NCI-H2081 (cell line): ENCODE results near the gene ACTR1A.
"Not testable (repeated sequence)": the region's sequence is repeated elsewhere in the genome, so short reads cannot be mapped to it uniquely, and the experiment has no call there.

Experiments used
- DNase-seq, 2 experiments: peaks; one replicate each; lab custom pipeline; 2025; lab: John Stamatoyannopoulos, UW

ACTR1A gene

DNA sequence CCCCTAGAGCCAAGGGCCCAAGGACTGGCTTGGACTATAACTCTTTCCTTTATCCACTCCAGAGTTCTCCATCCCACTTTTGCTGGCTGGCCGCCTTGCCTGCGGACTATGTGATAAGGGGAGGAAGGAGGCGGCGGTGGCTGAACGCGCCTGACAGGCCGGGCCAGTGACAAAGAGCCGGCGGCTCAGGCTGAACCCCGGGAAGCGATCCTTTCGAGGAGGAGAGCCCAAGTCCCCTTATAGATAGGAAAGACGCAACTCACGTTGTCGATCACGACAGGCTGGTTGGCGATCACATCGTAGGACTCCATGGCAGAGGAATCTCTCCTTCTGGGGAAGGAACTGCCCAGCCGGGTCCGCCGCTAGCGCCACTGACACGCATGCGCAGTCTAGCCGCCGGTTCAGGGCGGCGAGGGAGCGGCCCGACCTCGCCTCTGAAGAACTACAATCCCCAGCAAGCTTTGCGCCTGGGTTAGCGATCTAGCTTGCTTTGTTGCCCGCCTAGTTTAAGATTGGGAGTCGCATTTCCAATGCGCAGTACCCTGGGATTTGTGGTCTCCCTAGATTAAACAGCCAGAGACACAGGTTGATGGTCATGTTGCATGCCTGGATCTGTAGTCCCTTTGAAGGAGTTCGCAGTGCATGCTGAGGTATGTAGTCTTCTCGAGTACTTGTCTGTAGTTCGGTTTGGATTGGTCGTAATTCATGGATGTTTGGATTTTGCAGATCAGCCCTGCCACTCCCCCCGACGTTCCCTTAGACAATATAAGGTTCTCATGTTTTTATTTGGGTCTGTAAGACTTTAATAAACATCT lies at the start of gene ACTR1A:
Gene ACTR1A, minus strand, starts transcription at position 376 of the 815 bp plus-strand sequence. Its CDS starts 65 bp downstream, at position 311.
- peak; percentile 86 to 96 for DNase-seq

DNA sequence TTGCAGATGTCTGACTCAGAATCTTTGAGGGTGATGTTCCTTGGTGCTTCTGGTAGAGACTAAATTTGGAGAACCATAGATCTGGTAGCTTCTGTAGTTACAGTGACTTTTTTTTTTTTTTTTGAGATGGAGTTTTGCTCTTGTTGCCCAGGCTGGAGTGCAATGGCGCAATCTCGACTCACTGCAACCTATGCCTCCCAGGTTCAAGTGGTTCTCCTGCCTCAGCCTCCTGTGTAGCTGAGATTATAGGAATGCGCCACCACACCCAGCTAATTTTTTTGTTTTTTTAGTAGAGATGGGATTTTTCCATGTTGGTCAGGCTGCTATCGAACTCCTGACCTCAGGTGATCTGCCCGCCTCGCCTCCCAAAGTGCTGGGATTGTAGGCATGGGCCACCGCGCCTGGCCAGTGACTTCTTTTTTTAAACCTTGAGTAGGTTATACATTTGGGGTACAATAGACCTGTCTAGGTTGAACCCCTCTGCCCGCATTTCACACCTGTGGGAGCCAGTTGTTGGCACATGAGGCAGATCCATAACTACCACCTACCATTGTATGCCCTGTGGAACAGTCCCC lies 48.2 kb upstream of the ACTR1A start:
- no peak for DNase-seq

DNA sequence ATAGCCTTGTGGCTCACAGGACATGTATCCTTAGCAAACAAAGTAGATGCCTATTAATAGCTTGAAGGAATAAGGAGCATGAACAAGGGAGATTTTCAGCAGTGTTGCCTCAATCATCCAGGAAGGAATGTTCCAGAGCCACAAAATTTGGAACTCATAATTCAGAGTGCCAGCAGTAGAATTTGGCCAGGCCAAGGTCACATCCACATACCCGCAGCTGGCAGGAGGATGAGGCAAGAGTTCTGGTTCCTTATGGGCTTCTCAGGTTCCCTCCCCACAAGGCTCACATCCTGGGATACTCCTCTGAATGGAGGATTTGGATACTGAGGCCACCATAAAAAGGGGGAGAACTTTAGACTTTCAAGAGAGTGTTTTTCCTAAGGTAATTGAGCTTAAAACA lies 47.0 kb upstream of the ACTR1A start:
- no peak for DNase-seq

DNA sequence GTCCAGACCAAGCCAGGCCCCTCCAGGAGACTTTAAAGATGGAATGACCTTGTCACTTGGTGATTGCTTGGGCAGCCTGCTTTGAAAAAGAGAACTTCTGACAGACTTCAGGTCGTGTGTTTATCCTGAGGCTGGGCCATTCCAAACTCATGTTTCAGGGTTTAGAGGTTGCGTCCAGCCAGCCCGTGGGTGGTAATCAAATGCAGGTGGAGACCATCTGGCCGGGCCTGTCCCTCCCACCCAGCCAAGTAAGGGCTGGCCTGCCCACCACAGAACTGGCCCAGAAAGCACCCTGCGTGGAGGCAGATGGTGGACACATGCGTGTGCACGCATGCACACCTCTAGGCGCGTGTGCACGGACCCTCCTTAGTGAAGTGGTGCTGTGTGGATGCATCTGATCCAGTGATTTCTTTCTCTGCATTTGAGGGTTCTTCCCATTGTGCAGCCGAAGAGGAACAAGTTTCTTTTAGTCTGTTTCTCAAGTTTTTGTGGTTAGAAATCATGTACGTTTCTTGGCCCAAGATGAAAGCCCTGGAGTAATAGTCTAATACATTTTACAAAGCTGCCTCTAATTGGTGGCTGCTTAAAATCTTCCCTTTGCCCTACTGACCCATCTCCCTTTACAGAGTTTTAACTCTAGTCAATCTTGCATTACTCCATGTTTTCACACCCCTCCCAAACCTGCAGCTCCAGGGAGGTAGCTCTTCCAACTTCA lies 44.3 kb upstream of the ACTR1A start:
- DNase-seq = no peak

DNA sequence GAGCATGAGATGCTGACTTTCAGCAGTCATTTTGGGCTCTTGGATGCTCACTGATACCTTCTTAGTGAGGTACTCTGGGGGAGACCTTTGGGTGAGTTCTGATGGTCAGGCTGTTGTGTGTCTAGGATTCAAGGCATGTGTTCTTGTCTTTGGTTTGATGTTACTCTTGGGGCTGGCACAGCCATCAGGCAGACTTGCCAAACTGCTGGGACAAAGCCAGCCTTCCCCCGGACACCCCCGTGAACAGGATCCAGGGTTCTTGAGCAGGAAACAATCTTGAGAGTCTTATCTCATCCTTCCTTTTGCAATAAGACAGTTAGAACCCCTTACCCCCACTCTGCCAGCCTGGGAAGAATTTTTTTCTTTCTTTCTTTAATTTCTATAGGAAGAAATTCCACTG lies 43.5 kb upstream of the ACTR1A start:
- DNase-seq = no peak

DNA sequence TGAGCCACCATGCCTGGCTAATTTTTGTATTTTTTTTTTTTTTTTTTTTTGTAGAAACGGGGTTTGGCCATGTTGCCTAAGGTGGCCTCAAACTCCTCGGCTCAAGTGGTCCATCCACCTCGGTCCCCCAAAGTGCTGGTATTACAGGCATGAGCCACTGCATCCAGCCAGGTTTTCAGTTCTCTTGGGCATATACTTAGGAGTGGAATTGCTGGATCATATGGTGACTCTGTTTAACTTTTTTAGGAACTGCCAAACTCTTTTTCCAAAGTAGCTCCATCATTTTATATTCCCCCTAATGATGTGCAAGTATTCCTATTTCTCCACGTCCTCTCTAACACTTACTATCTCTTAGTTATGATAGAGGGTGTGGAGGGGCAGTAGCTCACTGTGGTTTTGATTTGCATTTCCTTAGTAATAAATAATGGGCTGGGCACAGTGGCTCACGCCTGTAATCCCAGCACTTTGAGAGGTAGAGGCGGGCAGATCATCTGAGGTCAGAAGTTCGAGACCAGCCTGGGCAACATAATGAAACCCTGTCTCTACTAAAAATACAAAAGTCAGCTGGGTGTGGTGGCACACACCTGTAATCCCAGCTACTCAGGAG lies 42.9 kb upstream of the ACTR1A start:
- DNase-seq = no peak

DNA sequence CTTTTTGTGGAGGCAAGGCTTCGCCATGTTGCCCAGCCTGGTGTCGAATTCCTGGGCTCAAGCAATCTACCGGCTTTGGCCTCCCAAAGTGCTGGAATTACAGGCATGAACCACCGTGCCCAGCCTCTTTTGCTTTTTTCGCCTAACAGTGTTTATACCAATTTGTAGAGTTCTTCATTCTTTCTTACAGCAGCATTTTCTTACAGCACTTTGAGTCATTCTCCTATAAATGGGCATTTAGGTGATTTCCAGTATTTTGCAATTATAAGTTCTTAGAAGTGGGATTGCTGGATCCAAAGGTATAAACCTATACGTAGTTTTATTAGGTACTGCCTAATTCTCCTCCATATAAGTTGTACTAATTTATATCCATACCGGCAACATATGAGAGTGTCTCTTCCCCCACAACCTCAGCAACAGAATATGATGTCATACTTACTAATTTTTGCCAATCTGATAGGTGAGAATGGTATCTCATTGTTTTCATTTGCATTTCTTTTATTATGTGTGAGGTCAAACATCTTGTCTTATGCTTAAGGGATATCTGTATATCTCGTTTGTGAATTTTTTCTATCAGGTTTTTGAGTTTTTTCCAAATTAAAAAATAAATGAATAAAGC lies 40.4 kb upstream of the ACTR1A start:
- DNase-seq = no peak

DNA sequence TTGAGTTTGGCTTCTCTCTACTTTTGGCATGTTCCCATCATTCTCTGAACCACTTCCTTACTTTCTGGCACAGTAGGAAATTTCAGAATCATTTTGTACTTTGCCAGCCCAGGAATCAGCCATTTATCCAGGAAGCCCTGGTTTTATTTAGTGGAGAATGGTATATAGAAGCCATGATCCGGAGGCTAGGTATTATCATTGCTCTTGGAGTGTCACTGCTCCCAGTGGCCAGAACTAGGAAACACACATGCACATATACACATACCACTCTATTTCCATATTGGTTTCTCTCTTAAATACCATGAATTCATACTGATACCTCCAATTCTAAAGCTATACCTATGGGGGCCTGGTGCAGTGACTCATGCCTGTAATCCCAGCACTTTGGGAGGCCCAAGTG lies 37.5 kb upstream of the ACTR1A start:
- DNase-seq = no peak

DNA sequence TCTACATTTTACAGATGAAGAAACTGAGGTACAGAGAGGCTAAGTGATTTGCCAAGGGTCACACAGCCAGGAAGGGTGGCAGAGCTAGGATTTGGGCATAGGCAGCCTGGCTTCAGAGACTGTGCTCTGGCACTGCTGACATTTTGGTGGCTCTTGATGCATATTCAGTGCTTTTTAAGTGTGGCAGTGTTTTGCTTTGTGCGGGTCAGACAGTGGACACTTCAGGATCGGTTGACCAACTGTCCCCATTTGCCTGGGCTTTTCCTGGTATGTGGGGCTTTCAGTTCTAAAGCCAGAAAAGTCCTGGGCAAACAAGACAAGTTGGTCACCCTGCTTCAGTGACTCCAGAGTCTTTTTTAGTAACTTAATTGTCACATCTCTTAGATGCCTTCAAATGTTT lies 36.3 kb upstream of the ACTR1A start:
- DNase-seq = no peak

DNA sequence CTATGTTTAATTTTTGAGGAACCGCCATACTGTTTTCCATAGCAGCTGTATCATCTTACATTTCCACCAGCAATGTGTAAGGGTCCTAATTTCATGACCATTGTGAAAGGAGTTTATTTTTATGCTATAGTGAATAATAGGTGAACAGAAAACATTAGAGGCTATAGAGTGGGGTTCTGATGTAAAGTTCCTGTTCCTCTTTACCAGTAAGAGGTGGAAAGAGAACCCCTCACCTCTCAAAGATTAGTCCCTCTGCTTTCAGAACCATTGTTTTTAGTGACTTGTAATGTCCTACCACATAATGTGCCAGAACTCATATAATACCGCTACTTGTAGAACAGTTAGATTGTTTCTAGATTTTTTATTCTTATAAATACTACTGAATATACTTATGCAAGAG lies 35.4 kb upstream of the ACTR1A start:
- DNase-seq = no peak

DNA sequence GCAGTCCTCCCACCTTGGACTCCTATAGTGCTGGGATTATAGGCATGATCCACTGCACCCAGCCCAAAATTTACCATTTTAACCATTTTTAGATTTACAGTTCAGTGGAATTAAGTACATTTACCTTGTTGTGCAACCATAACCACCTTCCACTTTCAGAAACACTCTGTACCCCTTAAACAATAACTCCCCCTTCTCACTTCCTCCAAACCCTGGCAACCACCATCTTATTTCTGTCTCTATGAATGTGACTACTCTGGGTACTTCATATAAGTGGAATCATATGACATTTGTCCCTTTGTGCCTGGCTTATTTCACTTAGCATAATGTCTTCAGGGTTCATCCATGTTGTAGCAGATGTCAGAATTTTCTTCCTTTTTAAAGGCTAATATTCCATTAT lies 34.9 kb upstream of the ACTR1A start:
- no peak for DNase-seq

DNA sequence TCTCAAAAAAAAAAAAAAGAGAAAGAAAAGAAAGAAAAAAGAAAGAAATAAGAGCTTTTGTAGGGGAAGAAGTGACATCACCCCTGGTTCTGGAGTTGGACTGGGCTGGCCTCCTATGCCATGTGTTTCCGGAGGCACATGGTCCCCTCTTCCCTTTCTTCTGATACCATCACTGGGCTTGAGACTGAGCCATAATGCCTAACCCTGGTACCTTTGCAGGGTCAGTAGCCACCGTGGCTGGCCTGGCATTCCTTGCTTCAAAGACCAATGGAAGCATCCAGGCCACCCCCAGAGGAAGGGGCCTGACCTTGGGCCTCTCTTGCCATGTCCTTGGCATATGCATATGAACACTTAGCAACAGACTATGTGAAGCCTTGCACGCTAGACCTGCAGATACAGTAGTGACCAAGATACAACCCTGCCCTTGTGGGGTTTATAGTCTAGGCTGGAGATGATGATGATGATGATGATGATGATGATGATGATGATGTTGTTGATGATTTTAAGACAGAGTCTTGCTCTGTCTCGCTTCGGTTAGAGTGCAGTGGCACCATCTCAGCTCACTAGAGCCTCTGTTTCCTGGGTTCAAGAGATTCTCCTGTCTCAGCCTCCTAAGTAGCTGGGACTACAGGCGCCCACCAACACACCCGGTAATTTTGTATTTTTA lies 33.1 kb upstream of the ACTR1A start:
- DNase-seq = no peak

DNA sequence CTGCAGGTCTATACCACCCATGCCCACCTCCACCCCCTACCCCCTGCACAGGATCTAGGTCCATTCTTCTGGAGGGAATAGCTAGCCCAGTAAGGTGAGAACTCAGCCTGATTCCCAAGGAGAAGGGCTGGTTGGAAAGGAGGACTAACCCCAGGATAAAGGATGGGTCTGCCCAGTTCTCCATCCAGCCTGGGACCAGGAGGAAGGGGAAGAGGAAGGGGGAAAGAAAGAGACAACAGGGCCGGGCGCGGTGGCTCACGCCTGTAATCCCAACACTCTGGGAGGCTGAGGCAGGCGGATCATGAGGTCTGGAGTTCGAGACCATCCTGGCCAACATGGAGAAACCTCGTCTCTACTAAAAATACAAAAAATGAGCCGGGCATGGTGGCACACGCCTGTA lies 32.5 kb upstream of the ACTR1A start:
- not testable (repeated sequence) for DNase-seq

DNA sequence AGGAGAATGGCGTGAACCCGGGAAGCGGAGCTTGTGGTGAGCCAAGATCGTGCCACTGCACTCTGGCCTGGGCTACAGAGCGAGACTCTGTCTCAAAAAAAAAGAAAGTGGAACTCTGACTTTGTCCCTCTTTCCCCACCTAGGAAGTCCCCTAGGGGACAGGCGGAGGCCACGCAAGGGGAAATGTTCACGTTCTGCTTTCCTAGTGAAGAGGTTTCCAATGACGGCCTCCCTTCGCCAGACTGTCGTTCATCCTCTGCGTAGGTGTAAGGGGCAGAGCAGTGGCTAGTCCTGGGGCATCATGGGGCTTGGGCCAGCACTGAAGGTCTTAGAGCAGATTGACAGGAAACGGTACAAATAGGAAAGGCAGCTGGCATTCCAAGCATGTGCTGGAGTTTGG lies 31.8 kb upstream of the ACTR1A start:
- no peak for DNase-seq

DNA sequence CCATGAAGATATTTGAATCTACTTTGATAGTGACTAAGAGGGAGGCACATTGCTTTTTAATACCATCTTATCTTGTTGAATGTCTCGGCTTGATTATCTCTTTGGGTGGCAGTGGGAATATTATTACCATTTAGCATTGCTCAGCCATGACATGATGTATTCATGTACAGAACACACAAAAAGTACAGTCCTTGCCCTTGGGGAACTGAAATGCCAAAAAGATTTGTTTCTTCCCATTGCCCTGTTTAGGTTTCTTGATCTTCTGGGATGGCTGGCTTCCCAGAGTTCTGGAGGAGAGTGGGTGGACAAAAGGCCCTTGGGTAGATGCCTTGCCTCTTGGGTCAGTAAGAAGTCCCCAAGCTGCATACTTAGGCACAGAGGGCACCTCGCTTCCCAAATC lies 25.0 kb upstream of the ACTR1A start:
- no peak for DNase-seq

DNA sequence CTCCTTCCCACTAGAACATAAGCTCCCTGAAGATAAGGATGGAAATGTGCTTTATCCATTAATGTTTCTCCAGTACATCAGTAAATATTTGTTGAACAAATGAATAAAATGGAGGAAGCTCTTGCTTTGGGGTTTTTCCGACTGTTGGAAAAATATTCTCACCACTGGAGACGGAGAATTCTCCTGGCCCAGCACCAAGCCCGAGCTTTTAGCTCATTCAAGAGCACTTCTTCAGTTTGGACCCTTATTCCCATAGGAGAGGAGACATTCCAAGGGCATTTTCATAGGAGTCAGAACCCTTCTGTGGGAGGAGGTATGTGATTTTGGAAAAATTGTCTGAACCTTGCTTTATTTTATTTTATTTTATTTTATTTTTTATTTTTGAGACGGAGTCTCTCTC lies 22.2 kb upstream of the ACTR1A start:
- no peak for DNase-seq

DNA sequence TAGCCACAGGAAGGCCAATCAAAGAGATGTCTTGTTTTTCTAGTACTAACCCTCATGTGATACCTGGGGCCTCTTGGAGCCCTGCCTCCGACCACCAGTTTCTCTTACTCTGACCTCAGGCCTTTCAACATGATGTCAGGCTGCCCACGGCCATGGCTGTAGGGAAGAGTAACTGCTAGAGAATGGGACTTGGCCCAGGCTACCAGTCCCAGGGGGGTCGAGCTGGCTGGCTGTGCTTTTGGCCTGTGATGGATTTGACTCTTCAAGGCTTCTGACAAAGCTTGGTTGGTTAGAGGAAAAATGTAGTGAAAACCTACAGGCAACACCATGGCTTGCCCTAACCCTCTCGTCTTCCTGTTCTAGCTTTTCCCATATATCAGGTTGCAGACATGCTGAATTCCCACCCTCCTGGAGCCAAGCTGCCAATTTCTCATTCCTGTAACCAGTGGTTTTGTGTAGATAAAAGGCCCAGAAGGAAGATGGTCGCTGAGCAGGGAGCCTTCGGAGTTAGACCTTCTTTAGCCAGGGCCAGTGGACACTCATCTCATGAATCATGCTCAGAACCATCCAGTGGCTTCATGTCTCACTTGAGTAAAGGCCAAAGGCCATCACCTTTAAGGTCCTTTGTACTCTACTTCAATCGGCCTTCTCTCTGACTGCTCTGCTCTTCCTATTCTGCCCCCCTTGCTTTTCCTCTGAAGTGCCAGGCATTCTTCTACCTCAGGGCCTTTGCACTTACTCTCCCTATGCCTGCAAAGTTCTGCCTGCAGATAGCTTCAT lies 20.9 kb upstream of the ACTR1A start:
- DNase-seq = no peak

DNA sequence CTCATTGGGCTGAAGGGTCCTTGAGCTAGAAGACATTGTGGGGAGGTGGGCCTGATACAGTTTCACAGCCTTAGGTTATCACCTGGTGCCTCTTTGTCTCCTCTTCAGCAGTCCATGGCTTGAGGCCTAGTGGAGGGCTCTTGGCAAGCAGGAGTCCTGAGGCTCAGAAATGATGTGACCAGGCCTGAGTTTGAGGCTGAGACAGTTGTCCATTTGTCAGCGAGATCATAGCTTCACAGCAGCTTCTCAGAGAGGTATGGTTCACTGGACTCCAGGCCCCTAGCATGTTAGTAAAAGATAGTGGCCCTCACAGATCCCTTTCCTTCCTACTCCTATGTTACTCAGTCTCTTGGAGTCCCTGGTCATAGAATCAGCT lies 20.4 kb upstream of the ACTR1A start:
- no peak for DNase-seq

DNA sequence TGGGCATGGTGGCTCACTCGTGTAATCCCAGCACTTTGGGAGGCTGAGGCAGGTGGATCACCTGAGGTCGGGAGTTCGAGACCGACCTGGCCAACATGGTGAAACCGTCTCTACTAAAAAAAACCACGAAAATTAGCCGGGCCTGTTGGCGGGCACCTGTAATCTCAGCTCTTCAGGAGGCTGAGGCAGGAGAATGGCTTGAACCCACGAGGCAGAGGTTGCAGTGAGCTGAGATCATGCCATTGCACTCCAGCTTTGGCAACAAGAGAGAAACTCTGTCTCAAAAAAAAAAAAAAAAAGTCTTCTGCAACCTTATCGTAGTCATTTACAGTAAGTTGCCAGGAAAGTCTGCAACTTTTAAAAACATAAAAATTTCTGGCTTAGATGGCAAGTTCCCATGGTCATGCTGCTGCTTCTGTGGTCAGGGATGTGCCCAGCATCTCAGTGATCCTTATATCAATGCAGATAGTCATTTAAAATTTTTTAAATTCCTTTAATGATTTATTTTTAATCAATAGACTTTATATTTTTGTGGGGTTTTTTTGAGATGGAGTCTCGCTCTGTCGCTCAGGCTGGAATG lies 16.8 kb upstream of the ACTR1A start:
- DNase-seq = no peak

DNA sequence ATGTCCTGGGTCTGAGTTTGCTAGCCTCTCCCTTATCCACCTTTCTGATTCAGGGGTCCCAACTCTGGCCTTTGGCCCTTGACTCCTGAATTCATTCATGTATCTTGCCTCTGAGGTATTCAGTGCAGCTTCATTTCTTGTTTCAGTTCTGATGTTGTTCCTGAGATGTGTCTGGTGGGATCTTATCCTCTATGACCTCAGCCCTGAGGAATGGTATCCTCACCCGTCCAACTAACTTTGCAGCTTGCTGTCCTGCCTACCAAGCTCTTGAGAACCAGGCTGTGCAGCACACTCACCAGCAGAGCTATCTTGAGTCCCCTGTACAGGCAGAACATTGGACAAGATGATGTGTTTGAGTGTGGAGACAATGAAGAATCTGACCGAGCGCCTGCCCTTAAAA lies 15.0 kb upstream of the ACTR1A start:
- no peak for DNase-seq

DNA sequence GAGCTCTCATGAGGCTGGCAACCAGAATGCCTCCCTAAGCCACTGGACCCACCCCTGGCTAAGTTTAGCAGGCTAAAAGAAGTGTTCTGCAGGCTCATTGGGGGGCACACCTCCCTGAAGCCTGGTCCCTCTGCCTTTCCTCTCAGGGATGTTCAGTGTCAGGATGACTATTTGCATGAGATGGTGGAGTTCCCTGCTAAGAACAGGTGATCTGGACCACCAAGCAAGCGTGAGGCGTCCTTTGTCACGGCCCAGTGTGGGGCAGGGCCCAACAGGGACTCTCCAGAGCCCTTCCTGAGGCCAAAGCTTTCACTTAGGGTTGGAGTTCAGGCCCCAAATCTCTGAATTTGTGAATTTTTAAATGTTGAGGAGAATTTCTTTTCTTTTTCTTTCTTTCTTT lies 13.2 kb upstream of the ACTR1A start:
- no peak for DNase-seq
